Stimulated activated CD8-positive, alpha-beta memory T cell treated with anti-CD3 and anti-CD28 coated beads, Interleukin-4, amount 100 ng/mL, for 24 hours (primary cell): Measurements from ENCODE around the gene LCN1.
"Not testable (repeated sequence)": the region's sequence is repeated elsewhere in the genome, so short reads cannot be mapped to it uniquely, and the experiment has no call there.

ENCODE experiments used
- DNase-seq: peaks from one replicate; pipeline ENCODE4 v3.0.0-alpha.2; 2020; ENCODE audit warnings: low read depth

The LCN1 gene

DNA sequence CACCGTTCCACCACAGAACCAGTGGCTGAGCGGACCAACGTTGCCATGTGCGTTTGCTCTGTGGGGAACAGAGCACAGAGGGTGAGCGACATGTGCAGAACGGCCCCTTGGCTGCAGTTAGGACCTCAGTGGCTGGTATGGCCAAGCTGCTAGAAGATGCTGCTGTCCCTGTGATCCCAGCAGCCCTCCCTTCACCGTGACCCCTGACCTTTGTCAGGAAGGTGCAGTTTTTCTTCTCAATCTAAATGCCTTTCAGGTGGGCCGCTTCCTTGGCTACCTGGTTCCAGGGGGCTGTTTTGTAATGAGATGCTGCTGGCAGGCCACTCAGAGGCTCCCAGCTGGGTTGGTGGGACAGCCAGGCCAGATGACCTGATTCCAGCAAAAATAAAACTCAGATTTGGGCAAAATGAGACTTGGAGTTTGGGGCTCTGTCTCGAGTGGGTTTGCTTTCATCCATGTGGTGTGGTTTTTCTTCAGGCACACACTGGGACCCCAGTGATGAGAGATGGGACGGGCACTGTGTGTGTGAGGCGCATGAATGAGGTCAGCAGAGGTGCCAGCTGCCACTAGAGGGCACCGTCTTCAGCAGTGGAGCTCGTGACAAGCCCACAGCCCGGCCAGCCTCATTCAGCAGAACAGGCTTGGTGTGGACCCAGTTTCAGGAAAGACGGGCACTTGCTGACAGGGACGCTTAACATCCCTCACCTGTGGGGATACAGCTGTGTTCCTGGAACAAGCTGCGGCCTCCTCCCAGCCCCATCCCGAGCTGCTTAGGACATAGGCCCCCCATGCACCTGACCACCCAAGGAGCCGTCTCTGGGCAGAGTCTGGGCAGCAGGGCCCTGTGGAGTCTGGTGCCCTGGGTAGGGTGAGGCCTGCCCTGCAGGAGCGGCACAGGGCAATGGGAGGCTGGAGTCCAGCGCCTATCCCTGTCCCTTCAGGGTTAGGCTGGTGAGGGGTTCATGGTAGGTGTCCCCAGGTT, 16.7 kb upstream of the LCN1 start:
- DNase-seq, result peak; percentile 39

DNA sequence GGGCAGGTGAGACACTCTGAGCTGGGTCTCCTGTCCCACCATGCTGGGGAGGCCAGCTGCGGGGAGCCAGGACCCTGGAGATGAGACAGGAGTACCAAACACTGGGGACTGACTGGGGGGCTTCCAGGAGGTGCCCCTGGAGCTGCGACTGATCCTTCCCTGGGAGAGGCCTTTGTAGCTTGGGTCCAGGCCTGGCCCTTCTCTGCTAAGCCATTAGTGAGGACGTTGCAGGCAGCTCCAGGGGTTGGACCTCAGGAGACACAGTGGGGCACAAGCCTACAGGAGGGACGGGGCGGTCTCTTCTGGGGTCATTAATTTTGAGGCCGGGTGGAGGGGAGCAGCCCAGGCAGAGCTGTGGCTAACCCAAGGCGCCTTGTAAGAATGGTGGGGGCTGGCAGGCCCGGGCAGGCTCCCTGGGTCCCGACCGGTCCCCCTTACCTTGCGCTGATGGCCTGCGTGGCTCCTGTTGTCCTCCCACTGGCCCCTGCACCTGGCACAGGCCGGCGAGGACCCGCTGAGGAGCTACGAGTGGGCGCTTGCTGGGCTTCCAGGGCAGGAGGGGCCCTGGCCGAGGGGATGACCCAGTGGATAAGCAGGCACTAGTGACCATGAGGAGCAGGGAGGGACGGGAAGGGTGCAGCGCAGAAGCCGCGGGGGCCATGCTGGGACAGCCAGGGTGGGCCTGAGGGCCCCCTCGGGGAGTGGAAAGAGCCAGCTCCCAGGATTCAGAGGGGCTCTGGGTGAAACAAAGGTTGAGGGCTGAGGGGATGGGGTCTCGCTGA, 15.6 kb upstream of the LCN1 start:
- no peak for DNase-seq

DNA sequence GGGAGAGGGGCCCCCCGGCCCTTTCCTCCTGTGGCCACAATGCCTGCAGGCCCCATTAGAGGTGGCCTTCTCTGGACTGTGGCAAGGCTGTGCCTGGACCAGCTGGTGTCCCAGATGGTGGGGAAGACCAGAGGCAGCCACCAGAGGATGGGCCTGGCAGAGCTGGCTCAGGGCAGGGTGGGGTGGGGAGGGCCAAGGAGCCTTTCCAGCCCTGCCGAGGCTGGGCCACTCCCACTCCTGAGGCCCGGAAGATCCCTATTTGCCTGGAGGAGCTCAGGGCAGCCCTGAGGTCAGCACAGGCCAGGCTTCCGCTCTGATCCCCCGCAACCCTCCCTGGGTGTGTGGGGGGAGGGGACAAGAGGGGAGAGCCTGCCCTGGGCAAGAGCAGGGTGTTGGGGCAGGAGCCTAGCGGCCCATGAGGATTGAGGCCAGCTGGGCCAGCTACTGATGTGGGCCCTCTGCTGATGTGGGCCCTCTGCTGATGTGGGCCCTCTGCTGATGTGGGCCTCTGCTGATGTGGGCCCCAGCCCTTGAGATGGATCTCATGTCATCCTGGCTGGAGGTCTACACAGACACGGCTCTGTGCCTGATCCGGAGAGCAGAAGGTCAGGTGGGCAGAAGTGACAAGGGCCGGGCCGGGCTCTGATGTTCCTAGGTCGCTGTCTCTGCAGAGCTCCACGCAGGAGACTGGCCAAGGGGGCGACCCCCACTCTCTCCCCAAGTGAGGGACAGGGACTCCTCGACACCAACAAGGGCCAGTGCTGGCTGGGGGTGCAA, 14.7 kb upstream of the LCN1 start:
- no peak for DNase-seq

DNA sequence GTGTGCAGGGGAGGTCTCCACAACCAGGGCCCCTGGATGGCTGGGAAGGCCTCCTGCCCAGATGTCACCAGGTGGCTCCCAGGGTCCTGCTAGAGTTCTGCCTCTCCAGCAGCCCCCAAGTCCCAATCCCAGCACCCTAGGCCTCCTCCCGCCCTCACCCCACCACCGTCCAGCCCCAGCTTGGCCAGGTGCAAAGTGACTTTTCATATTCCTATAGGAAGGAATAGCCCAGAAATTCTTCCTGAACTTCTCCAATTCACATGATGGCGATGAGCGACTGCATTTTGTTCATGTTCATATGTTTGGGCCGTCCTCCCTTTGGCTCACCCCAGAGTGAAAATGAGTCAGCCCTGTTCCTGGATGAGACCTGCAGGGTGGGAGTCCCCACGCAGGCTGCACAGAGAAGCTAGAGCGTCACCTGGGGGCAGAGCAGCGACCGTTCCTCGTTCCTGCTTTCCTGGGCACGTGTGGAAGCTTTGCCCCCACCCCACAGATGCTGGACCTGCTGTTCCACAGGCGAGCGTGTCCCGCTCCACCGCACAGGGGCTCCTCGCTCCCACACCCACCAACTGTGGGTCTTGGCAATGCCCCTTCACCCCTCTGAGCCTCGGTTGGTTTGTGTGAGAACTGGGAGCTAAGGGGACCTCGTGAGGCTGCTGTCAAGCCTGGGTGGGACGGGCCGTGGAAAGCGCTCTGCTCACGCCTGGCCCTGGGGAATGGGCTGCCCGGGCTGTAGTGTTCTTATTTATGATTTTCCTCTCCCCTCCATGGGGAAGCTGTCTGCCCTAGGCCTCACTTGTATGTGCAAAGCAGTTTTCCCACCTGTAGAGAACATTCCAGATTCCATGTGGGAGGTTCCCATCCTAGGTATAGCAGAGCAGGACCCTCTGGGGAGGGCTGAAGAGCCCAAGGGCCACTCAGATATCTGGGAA, 13.9 kb upstream of the LCN1 start:
- no peak for DNase-seq

DNA sequence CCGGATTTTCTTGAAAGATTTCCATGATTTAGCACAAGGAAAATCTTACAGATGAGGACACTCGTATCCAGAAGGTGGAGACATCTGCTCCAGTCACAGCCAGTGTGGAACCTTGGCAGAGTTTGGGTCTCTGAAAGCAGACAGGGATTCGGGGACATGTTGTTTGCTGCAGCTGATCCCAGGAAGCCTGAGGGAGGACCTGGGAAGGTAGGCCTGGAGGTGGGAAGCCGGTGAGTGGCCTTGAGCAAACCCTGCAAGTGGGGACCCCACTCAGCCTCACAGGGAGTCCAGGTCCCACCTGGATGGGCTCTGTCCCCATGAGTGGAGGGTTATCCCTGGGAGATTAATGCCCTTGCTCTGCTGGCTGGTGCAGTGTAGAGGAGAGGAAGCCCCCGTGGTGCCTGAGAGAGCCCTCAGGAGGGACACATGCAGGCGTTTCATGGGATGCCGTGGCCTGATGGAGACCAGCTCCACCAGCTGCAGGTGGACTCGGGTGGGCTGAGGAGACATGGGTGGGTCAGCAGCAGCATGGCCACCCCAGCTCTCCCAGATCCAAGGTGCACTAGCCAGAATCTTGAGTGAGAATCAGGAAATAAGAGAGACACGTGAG, 12.9 kb upstream of the LCN1 start:
- DNase-seq, result no peak

DNA sequence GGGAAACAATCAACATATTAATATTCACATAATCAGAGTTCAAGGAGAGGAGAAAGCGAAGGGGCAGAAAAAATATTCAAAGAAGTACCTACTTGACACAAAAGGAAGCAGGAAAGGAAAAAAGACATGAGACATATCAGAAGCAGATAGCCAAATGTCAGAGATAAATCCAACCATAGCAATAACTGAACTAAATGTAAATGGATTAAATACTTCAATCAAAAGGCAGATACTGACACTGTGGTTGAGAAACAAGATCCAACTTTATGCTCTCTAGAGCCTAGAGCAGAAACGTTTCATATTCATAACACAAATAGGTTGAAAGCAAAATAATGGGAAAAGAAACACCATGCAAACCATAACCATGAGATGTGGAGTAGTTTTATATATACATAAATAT, 11.8 kb upstream of the LCN1 start:
- no peak for DNase-seq

DNA sequence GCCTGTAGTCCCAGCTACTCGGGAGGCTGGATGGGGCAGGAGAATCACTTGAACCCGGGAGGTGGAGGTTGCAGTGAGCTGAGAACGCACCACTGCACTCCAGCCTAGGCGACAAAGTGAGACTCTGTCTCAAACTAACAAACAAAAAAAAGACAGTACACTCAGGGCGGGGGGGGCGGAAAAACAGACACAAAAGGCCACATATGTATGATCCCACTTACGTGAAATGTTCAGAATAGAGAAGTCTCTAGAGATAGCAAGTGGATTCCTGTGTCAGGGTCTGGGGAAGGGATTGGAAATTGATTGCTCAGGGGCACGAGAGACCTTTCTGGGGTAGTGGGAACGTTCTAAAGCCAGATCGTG, 9.0 kb upstream of the LCN1 start:
- DNase-seq, result no peak

DNA sequence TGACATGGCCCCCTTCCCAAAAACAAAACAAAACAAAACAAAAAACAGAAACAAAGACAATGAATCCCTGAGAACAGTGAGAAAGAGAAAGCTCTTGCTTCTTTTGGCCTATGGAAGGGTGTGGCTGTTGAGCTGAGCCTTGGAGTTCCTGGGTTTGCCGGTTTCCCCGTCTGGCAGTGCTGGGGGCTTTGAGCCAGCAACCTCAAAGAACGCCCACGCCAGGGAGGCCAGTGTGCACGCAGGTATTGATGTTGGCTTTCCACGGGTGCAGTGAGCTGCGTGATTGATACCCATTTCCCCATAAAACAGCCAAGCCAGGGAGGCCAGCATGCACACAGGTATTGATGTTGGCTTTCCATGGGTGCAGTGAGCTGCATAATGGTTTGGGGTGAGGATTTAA, 8.3 kb upstream of the LCN1 start:
- DNase-seq, result no peak

DNA sequence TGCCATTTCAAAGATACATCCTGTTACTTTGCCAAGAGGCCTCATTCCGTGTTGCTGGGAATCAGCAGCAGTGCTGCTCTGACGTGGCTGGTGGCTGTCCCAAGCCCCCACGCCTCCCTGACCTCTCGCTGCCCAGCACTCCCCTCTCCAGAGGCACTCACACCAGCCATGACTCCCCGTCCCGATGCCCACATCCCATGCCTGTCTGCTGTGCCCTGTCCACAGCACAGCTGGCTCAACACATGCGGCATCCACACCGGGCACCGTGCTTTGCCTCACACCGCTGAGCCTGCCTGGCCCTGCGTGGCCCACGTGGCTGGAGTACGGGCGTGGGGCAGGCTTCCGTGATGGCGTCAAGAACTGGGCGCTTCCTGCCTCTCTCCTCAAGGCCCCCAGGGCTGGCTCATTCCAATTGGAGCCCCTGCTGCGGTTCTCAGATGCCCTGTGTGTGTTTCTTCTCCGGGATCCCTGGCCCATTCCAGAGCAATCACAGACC, 7.8 kb upstream of the LCN1 start:
- DNase-seq, result no peak

DNA sequence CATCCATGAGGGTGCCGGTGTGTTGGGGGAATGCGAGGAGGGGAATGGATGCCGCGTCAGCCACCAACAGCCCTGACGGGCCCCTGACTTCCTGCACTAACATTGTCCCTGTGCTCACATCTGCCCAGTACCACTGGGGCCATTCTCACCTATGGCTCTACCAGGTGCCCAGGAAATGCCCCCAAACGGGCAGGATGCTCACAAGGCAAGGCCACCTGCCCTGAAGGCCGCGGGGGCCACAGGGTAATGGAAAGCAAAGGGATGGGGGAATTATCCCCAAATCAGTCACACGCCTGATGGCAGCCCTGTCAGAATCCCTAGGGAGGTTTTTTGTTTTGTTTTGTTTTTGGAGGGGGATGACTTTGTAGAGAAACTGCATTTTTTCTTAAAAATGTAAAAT, 7.3 kb upstream of the LCN1 start:
- DNase-seq, result not testable (repeated sequence)

GRCh38 chr9:135514342-135515082, 6.7 kb upstream of the LCN1 start:
- DNase-seq, result no peak

DNA sequence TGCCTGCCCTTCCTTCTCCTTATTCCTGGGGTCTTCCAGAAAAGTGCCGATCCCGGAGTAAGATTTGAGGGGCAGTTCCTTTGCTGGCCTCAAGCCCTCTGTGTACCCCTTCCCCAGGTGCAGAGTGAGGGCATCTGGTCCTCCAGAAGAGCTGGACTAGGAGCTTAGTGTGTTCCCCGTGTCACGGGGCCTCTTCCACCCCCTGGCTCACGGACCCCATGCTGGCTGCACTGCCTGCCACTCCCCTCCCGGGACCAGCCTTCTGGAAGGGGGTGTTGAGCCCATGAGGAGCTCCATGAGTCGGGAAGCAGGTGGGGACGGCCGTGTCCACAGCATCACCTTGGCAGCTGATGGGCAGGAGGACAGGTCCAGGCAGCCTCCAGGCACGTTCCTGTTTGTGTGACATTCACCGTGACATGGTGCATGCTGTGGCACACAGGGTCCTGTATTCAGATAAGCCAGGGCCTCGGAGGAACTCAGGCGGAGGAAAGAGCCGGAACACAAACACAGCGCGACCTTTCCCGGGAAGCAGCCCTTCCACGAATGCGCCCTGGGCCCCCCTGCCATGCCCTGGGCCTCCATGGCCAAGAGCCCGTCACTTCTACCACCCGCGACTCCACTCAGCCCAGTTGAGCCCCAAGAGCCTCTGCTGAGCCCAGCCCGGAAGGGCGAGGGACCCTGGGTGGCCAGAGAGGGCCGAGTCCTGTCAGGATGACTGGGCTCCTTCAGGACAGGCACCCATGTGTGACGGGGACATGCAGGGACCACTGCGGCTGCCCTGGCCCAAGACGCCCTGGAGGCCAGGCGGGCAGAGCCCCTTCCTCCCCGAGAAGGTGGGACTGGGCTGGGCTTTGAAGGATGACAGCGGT, 5.9 kb upstream of the LCN1 start:
- DNase-seq, result no peak

GRCh38 chr9:135516132-135516860, 4.9 kb upstream of the LCN1 start:
- no peak for DNase-seq

DNA sequence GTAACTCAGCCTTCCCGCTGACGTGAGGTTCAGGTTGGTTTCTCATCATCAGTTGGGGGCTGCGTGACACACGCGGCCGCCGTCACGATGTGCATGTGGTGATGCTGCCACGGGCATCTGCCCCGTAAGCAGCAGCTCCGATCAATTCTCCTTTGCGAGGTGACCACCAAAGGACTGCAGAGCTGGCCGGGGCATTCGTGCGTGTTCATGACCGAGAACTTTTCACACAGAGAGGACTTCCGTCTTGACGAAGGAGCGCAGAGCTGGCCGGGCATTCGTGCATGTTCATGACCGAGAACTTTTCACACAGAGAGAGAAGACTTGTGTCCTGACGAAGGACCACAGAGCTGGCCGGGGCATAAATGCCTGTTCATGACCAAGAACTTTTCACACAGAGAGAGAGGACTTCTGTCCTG, 3.8 kb upstream of the LCN1 start:
- no peak for DNase-seq

DNA sequence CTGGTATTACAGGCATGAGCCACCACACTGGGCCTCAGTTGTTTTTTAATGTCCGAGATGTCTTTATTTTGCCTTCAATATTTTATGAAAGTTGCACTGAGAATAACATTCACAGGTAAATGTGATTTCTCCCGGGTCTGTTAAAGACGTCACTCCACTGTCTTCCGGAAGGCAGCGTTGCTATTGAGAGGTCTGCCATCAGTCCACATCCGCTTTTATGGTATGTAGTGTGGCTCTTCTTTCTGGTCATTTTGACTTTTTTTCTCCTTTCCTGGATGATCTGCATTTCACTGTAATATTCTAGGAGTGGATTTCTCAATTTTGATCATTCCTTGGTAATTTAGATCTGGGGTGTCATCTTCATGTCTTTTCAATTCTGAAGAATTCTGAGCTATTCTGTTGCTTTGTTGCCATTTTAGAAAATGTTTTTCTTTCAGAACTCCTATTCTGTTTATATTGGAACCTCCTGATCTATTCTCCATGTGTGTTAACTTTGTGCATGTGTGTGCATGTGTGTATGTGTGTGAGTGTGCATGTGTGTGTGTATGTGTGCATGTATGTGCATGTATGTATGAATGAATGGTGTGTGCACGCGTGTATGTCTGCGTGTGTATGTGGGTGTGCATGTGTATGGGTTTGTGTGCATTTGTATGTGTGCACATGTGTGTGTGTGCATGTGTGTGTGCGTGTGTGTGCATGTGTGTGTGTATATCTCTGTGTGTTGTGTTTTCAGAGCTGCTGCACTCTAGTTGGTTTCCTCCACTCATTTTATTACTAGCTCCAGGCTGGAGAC, 1.9 kb upstream of the LCN1 start:
- DNase-seq, result no peak

DNA sequence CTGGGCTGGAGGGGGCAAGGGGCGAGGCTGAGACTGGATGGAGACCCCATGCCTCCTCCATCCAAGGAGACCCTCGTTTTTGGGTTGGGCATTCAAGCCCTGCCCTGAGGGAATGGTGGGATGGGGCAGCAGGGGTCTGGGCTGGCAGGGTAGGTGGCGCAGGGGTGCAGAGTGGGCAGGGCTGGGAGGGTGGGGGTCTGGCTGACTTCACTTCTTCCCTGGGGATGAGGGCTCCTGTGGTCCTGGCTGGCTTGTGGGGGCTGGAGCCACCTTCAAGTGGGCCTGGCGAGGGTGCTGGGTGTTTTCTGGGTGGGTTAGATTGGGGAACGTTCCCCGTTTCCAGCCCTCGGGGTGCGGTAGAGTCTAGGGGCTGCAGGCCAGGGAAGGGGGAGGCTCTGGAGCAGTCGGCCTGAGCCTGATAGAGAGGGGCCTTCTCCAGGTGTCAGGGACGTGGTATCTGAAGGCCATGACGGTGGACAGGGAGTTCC, 412 bp downstream of the LCN1 start:
- DNase-seq, result no peak

- DNase-seq, result no peak
These were observed 1.1 kb downstream of the LCN1 start for GRCh38 chr9:135522137-135522877.
